ENCODE data around the gene GDI1. TPM values are rescaled to one million over a fixed set of nuclear protein-coding genes. Genes with fewer than 3 reads are reported as not detected.

GDI1 gene
- total RNA-seq, 2 donors from 2014 or later: 63.3 to 65.0 TPM

- intact Hi-C loops (cut with DNase I, micrococcal nuclease): no loop called here
- DNase-seq: no peak
- no peak for ATAC-seq
Observed at GRCh38 chrX:154433605-154434004, 3.3 kb upstream of the GDI1 start.

- intact Hi-C loops (cut with DNase I, micrococcal nuclease): no loop called here
Observed at GRCh38 chrX:154434394-154435168, 2.4 kb upstream of the GDI1 start.

GRCh38 chrX:154435171-154435733 is 1.7 kb upstream of the GDI1 start:
- intact Hi-C loops (cut with DNase I, micrococcal nuclease): no loop called here
- DNase-seq: no peak
- no peak for ATAC-seq

More at GRCh38 chrX:154434394-154435168, 2.4 kb upstream of the GDI1 start:
- ATAC-seq (no peak), DNase-seq (no peak)

- peak; percentile 53 for ATAC-seq
- intact Hi-C loops (cut with DNase I, micrococcal nuclease): no loop called here
Observed at GRCh38 chrX:154436374-154436982, 476 bp upstream of the GDI1 start.

GRCh38 chrX:154437971-154438893 is 1.3 kb downstream of the GDI1 start:
- intact Hi-C loops (cut with DNase I, micrococcal nuclease): no loop called here
- ATAC-seq (no peak), DNase-seq (no peak)

More at GRCh38 chrX:154436374-154436982, 476 bp upstream of the GDI1 start:
- DNase-seq: peak in 1 of 2 donors; percentile 41

GRCh38 chrX:154439841-154440240 is 2.9 kb downstream of the GDI1 start:
- no peak for ATAC-seq
- intact Hi-C loops (cut with DNase I, micrococcal nuclease): no loop called here
- no peak for DNase-seq

- no peak for DNase-seq
- intact Hi-C loops (cut with DNase I, micrococcal nuclease): no loop called here
- ATAC-seq: no peak
Observed at GRCh38 chrX:154440623-154441357, 3.8 kb downstream of the GDI1 start.

- no peak for ATAC-seq
- intact Hi-C loops (cut with DNase I, micrococcal nuclease): no loop called here
- DNase-seq: no peak
Observed at GRCh38 chrX:154441564-154441963, 4.6 kb downstream of the GDI1 start.

GRCh38 chrX:154441984-154442707 is 5.2 kb downstream of the GDI1 start:
- intact Hi-C loops (cut with DNase I, micrococcal nuclease): no loop called here
- no peak for DNase-seq
- no peak for ATAC-seq

GRCh38 chrX:154443479-154443910 is 6.5 kb downstream of the GDI1 start:
- ATAC-seq (no peak), DNase-seq (no peak)
- intact Hi-C loops (cut with DNase I, micrococcal nuclease): no loop called here

- peak; percentile 91 for ATAC-seq
- intact Hi-C loops (cut with DNase I, micrococcal nuclease): no loop called here
- DNase-seq: peak; percentile 74 to 87
Observed at GRCh38 chrX:154443992-154444754, 7.2 kb downstream of the GDI1 start, which contains the start of gene FAM50A. Gene FAM50A (plus strand): TSS chrX:154444141. CDS start chrX:154444236, 95 bp downstream.

GRCh38 chrX:154444755-154445246 is 7.8 kb downstream of the GDI1 start:
- ATAC-seq (peak; percentile 16), DNase-seq (no peak)
- intact Hi-C loops (cut with DNase I, micrococcal nuclease): no loop called here

- ATAC-seq: no peak
- no peak for DNase-seq
- intact Hi-C loops (cut with DNase I, micrococcal nuclease): no loop called here
Observed at GRCh38 chrX:154445776-154446175, 8.8 kb downstream of the GDI1 start.

GRCh38 chrX:154446430-154446829 is 9.5 kb downstream of the GDI1 start:
- DNase-seq: no peak
- ATAC-seq: no peak
- intact Hi-C loops (cut with DNase I, micrococcal nuclease): no loop called here

GRCh38 chrX:154448484-154448883 is 11.5 kb downstream of the GDI1 start:
- intact Hi-C loops (cut with DNase I, micrococcal nuclease): no loop called here
- no peak for ATAC-seq
- no peak for DNase-seq

- ATAC-seq: no peak
Observed at GRCh38 chrX:154449618-154450017, 12.7 kb downstream of the GDI1 start.

GRCh38 chrX:154450312-154450711 is 13.4 kb downstream of the GDI1 start:
- intact Hi-C loops (cut with DNase I, micrococcal nuclease): no loop called here
- DNase-seq: no peak
- no peak for ATAC-seq

More at GRCh38 chrX:154449618-154450017, 12.7 kb downstream of the GDI1 start:
- no peak for DNase-seq
- intact Hi-C loops (cut with DNase I, micrococcal nuclease): no loop called here
